Measurements from ENCODE around the gene IP6K3. TPM values are rescaled to one million over a fixed set of nuclear protein-coding genes. Genes with fewer than 3 reads are reported as not detected.

The IP6K3 gene
- total and polyA plus RNA-seq, 12 donors: 0.06 to 1.6 (median 0.71) TPM; not detected in 3

- 71 to 93% (median 85%) methylated on average over 6 to 15 of the region's 15 CpGs for WGBS, 4 donors
- Histone ChIP-seq H3K9me3 (replicated peaks in 1 of 3) (no peaks in the 10 kb centered on the region), H3K36me3 (replicated peaks in 1 of 2) (peaks cover 0 to 68% of the 10 kb centered on the region in 2 donors), H3K27ac (peak overlapping the region in 1 of 5 donors; percentile 46), H3K27me3 (no peaks in the 10 kb centered on the region), H3K4me1 (replicated peaks in 1 of 2) (peaks cover 4 to 23% of the 10 kb centered on the region in 2 donors), H3K4me3 (no peak overlapping the region)
- intact Hi-C loops (cut with DNase I): no loop called here
- DNase-seq: no peak
- TF ChIP-seq POLR2A (IDR thresholded peaks at IDR 0.05) (no peak), CTCF (IDR thresholded peaks at IDR 0.05) (no peak)
Measured at GRCh38 chr6:33691456-33692077, 55.1 kb downstream of the IP6K3 start.

GRCh38 chr6:33690766-33691165, 55.9 kb downstream of the IP6K3 start:
- Histone ChIP-seq H3K27ac (no peak overlapping the region), H3K4me1 (replicated peaks in 1 of 2) (peaks cover 0 to 15% of the 10 kb centered on the region in 2 donors)

DNA sequence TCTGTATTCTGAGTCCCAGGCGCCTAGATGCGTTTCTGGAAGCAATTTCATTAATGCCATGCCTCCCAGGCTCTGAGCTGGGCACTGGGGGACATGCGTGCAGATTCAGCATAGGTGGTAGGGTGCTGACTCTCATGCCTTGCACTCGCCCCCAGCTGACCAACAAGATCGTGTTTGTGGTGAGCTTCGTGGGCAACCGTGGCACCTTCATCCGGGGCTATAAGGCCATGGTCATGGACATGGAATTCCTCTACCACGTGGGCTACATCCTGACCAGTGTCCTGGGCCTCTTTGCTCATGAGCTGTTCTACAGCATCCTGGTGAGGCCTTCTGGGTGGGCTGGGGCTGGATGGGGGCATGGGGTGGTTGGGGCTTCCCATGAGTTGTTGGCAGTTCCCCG, 56.8 kb downstream of the IP6K3 start:
- intact Hi-C loops (cut with DNase I): no loop called here
- Histone ChIP-seq H3K9me3 (replicated peaks in 1 of 3) (no peaks in the 10 kb centered on the region), H3K27me3 (no peaks in the 10 kb centered on the region), H3K4me1 (replicated peaks in 1 of 2) (peaks cover 0 to 8% of the 10 kb centered on the region in 2 donors), H3K27ac (no peak overlapping the region), H3K4me3 (no peak overlapping the region), H3K36me3 (replicated peaks in 1 of 2) (peaks cover 0 to 73% of the 10 kb centered on the region in 2 donors)
- WGBS, 4 donors: 81 to 90% (median 89%) methylated on average over 6 to 10 of the region's 10 CpGs
- no peak for DNase-seq
- TF ChIP-seq CTCF (IDR thresholded peaks at IDR 0.05): no peak
- TF ChIP-seq POLR2A (IDR thresholded peaks at IDR 0.05): no peak

More at GRCh38 chr6:33690766-33691165, 55.9 kb downstream of the IP6K3 start:
- WGBS, 4 donors: 82 to 96% (median 88%) methylated on average over 12 to 13 of the region's 13 CpGs
- intact Hi-C loops (cut with DNase I): no loop called here
- no peak for DNase-seq
- Histone ChIP-seq H3K9me3 (replicated peaks in 1 of 3) (no peaks in the 10 kb centered on the region), H3K4me3 (no peak overlapping the region), H3K36me3 (replicated peaks in 1 of 2) (peaks cover 0 to 73% of the 10 kb centered on the region in 2 donors), H3K27me3 (no peaks in the 10 kb centered on the region)
- TF ChIP-seq CTCF (IDR thresholded peaks at IDR 0.05) (no peak), POLR2A (IDR thresholded peaks at IDR 0.05) (no peak)

DNA sequence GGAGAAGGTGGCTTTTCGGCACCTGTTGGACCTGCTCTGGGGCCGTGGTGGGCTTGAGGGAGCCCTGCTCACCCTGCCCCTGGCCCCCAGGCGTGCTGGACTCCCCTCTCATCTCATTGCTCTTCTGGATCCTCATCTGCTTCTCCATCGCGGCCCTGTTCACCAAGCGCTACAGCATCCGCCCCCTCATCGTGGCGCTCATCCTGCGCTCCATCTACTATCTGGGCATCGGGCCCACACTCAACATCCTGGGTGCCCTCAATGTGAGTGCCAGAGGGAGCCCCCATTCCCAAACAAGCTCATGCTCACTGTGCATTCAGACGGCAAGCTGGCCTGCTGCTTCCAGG, 57.6 kb downstream of the IP6K3 start:
- H3K36me3 ChIP-seq (replicated peaks in 1 of 2): peaks cover 0 to 77% of the 10 kb centered on the region in 2 donors
- H3K4me3 ChIP-seq: no peak overlapping the region
- no peak for DNase-seq
- peaks cover 0 to under 1% of the 10 kb centered on the region in 2 donors for H3K4me1 ChIP-seq (replicated peaks in 1 of 2)
- no peaks in the 10 kb centered on the region for H3K27me3 ChIP-seq
- no peak overlapping the region for H3K27ac ChIP-seq
- intact Hi-C loops (cut with DNase I): no loop called here
- 80 to 96% (median 86%) methylated on average over 10 to 12 of the region's 12 CpGs for WGBS, 4 donors
- H3K9me3 ChIP-seq (replicated peaks in 1 of 3): no peaks in the 10 kb centered on the region
- TF ChIP-seq POLR2A (IDR thresholded peaks at IDR 0.05): no peak
- no peak for TF ChIP-seq CTCF (IDR thresholded peaks at IDR 0.05)

Data from adrenal gland (tissue), 12 donors.